ENCODE measurements around the gene TMC4. TPM values are rescaled to one million over a fixed set of nuclear protein-coding genes. Genes with fewer than 3 reads are reported as not detected.
A peak's percentile ranks its signal among the peaks of the same experiment; 100 is the strongest.

TMC4 gene
- total RNA-seq, 1 donor from 2014 or later: 7.1 TPM

DNA sequence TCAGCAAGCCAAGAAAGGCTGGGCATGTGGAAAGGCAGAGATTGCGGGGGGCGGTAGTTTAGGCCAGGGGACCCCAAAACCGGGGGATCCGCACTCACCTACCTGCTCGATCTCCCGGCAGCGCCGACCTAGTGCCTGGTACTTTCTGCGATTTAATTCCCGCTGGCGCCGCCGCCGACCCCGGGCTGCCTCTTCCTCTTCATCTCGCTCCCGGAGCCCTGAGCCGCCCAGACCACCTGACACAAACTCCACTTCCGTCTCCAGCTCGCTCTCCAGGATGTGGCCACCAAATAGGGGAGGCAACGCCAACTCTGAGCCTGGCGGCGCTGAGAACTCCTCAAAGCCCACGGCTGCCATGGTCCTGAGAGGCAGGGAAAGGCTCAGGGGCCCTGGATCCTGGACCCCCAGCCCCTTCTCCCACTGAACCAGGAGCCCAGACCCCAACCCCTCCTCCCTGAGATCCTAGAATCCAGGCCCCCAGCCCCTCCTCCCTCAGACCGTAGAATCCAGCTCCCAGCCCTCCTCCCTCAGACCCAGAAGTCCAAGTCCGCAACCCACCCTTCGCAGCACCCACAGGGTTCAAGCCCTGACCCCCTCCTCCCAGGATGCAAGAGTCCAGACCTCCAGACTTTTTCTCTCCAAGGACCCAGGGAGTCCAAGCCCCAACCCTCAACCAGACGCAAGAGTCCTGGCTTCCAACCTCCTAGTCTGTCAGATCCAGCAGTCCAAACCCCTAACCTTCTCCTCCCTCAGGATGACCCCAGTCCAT is 58.4 kb downstream of the TMC4 start:
- TF ChIP-seq, protein P1, sequence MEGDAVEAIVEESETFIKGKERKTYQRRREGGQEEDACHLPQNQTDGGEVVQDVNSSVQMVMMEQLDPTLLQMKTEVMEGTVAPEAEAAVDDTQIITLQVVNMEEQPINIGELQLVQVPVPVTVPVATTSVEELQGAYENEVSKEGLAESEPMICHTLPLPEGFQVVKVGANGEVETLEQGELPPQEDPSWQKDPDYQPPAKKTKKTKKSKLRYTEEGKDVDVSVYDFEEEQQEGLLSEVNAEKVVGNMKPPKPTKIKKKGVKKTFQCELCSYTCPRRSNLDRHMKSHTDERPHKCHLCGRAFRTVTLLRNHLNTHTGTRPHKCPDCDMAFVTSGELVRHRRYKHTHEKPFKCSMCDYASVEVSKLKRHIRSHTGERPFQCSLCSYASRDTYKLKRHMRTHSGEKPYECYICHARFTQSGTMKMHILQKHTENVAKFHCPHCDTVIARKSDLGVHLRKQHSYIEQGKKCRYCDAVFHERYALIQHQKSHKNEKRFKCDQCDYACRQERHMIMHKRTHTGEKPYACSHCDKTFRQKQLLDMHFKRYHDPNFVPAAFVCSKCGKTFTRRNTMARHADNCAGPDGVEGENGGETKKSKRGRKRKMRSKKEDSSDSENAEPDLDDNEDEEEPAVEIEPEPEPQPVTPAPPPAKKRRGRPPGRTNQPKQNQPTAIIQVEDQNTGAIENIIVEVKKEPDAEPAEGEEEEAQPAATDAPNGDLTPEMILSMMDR (IDR thresholded peaks at IDR 0.05): no peak
- no peaks in the 10 kb centered on the region for H3K27me3 ChIP-seq
- intact Hi-C loops (cut with DNase I): loop anchor here (1.0 kb wide), 2 partner anchors 12 to 23 kb away; partner anchors contain the start of genes CNOT3 and NDUFA3
- peaks cover 21 to 23% of the 10 kb centered on the region in 2 donors for H3K36me3 ChIP-seq
- H3K9me3 ChIP-seq: no peaks in the 10 kb centered on the region
- DNase-seq (ENCODE audit: low spot score in 2 of 2): peak in 1 of 2 donors; percentile 73
- H3K4me3 ChIP-seq: peak overlapping the region; percentile 95 to 96
- peaks cover 12 to 24% of the 10 kb centered on the region in 2 donors for H3K4me1 ChIP-seq
- H3K27ac ChIP-seq: peak overlapping the region; percentile 91 to 94

Other genes starting within 250 kb of the TMC4 start
- gene CACNG8, start 210.2 kb downstream of the TMC4 start, total RNA-seq: 0.32 TPM
- gene CACNG6, start 181.5 kb downstream of the TMC4 start, total RNA-seq: not detected
- not detected for gene VSTM1, start 109.3 kb downstream of the TMC4 start, total RNA-seq
- gene TARM1, start 91.8 kb downstream of the TMC4 start, total RNA-seq: not detected
- 13.6 TPM for gene OSCAR, start 72.4 kb downstream of the TMC4 start, total RNA-seq
- gene NDUFA3, start 70.3 kb downstream of the TMC4 start, total RNA-seq: 12.5 TPM
- 10.6 TPM for gene TFPT, start 57.5 kb downstream of the TMC4 start, total RNA-seq
- 84.1 TPM for gene PRPF31, start 57.4 kb downstream of the TMC4 start, total RNA-seq
- 69.1 TPM for gene CNOT3, start 35.4 kb downstream of the TMC4 start, total RNA-seq
- 2.7 TPM for gene LENG1, start 13.4 kb downstream of the TMC4 start, total RNA-seq
- gene MBOAT7, start 16.4 kb upstream of the TMC4 start, total RNA-seq: 56.1 TPM
- 54.9 TPM for gene TSEN34, start 18.1 kb upstream of the TMC4 start, total RNA-seq
- gene RPS9, start 27.7 kb upstream of the TMC4 start, total RNA-seq: 2,061 TPM
- 38.2 TPM for gene LILRB3, start 49.8 kb upstream of the TMC4 start, total RNA-seq
- 25.1 TPM for gene LILRA6, start 69.6 kb upstream of the TMC4 start, total RNA-seq
- 38.2 TPM for gene LILRB5, start 84.1 kb upstream of the TMC4 start, total RNA-seq
- 0.11 TPM for gene LILRB2, start 108.0 kb upstream of the TMC4 start, total RNA-seq
- gene LILRA5, start 140.0 kb upstream of the TMC4 start, total RNA-seq: not detected
- gene LILRA4, start 166.0 kb upstream of the TMC4 start, total RNA-seq: not detected
- gene LAIR1, start 191.8 kb upstream of the TMC4 start, total RNA-seq: 11.1 TPM
- gene TTYH1, start 242.3 kb upstream of the TMC4 start, total RNA-seq: 58.4 TPM